Measurements from ENCODE around the gene XAB2.
A peak's percentile ranks its signal among the peaks of the same experiment; 100 is the strongest.

Gene XAB2

GRCh38 chr19:7611541-7612279 lies 17.6 kb downstream of the XAB2 start:
- DNase-seq (ENCODE audit: low spot score) = no peak

DNA sequence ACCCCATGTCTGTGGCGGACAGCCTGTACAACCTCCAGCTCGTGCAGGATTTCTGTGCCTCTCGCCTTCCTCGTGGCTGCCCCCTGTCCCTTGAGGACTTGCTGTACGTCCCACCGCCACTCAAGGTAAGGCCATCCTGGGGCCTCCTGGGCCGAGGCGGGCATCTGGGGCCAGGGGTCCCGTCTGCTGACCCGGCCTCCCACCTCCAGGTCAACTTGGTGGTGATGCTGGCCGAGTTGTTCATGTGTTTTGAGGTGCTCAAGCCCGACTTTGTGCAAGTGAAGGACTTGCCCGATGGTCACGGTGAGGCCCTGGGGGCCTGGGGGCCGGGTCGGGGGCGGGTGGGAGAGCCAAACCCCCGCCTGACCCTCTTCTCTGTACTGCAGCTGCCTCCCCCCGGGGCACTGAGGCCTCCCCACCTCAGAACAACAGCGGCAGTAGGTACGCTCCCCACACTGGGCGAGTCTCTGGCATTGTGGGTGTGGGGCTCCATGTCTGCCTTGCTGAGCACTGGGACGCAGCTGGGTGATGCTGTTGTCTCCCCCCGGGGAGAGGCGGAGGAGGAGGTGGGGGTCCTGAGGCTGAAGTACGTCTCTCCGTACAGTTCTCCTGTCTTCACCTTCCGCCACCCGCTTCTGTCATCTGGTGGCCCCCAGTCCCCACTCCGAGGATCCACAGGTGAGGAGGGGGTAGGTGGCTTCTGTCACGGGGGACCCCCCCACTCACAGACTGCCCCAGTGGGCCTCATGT lies 18.7 kb downstream of the XAB2 start:
- DNase-seq (ENCODE audit: low spot score) = no peak

DNA sequence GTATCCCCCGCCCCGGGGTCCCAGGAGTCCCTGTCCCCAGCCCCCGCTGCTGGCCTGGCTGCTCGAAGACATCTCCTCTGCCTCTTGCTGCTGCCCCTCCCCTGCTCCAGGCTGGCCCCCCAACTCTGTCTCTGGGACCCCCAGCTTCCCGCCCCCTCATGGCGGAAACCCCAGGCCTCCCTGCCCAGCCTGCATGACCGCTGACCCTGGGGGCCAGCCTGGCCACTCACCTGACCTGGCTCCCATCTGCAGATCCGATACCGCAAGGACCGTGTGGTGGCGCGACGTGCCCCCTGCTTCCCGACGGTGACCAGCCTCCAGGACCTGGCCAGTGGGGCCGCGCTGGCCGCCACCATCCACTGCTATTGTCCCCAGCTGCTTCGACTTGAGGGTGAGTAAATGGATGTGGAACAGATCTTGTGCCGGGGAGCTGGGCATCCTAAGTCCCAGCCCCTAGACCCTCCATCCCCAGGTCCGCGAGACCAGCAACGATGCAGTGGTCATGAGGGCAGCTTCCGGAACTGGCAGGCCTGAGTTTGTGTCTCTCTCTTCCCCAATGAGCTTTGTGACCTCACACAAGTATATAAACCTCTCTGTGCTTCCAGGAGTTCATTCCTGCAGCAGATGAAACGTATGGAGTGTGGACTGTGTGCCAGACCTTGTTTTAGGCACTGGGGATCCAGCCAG lies 21.3 kb downstream of the XAB2 start:
- no peak for DNase-seq (ENCODE audit: low spot score)

DNA sequence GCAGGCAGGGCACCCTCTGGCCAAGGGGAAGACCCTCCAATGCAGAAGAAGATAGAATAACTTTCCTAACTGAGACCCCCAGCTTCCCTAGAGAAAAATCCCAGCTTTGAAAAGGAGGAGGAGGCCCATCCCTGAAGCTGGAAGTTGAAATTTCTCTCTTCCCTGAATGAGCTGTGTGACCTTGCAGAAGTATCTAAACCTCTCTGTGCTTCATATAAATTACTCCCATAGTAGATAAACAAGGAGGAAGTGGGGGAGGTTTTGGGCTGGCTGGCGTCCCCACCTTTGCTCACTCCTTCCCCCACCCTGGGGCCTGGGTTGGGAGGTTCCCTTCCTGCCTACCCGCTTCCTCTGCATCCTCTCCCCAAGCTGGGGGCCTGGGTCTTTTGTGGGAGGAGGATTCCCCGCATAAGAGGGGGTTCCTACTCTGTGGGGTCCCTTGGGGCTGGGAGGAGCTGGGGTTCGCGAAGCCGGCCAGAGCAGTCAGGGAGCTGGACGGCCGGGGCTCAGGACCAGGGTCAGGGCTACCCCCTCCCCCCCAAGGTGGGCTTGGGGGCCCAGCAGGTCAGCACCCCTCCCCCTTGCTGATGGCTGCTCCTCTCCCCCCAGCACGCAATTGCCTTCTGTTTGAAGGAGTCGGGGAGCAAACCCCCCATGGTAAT lies 22.0 kb downstream of the XAB2 start:
- no peak for DNase-seq (ENCODE audit: low spot score)

DNA sequence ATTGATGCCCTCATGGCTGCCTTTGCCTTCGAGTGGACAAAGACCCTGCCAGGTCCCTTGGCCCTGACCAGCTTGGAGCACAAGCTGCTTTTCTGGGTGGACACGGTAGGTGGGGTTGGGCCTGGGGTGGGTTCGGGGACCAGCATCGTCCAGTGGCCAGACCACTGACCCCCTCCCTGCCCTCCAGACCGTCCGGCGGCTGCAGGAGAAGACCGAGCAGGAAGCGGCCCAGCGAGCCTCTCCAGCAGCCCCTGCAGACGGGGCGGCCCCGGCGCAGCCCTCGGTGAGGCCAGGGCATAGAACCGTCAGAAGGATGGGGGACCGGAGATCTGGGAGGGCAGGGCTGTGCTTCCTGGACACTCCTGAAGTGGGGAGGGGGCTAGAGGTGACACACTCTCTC lies 23.1 kb downstream of the XAB2 start:
- DNase-seq (ENCODE audit: low spot score) = no peak

GRCh38 chr19:7605490-7606222 lies 23.7 kb downstream of the XAB2 start:
- peak; percentile 49 for DNase-seq (ENCODE audit: low spot score)

GRCh38 chr19:7603919-7604318 lies 25.4 kb downstream of the XAB2 start:
- no peak for DNase-seq (ENCODE audit: low spot score)

DNA sequence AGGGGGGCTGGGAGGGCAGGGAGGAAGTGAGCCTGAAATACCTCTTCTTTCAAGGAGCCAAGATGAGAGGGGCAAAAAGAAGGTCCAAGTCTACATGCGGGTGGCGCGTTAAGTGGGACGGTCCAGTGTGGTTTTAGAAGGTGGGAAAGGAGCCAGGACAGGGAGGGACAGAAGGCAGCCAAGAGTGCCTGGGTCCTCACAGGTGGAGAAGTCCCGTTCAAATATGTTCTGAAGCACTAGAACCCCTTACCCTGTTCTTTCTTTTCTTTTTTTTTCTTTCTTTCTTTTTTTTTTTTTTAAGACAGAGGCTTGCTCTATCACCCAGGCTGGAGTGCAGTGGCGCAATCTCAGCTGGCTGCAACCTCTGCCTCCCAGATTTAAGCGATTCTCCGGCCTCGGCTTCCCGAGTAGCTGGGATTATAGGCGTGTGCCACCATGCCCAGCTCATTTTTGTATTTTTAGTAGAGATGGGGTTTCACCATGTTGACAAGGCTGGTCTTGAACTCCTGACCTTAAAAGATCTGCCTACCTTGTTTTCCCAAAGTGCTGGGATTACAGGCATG lies 26.3 kb downstream of the XAB2 start:
- no peak for DNase-seq (ENCODE audit: low spot score)

DNA sequence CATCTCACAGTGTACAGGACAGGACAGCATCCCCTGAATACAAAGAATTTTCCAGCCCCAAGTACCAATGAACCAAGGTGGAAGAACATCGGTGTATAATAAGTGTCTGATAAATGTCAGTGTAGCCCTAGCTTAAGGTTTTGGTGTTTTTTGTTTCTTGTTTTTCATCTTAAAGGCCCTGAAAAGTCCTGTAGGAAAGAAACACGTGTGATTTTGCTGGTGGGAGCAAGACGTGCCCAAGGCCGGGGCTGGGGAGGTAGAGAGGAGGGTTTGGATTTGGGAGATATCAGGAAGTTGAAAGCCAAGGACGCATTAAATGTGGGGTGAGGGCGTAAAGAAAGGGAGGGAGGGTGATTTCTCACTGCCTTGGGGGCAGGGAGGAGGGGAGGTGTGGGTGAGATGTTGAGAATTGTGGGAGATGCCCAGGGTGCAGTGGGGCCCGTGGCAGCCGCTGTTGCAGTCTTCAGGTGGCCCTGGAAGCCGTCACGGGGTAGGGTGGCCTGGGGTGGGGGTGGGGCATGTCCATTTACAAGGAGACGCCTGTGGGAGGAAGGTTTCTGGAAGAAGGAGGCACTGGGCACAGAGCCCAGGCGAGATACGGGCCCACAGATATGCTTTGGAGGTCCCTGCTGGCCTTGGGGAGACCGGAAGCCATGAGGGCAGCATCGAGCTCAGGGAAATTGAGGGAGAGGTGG lies 27.0 kb downstream of the XAB2 start:
- no peak for DNase-seq (ENCODE audit: low spot score)

DNA sequence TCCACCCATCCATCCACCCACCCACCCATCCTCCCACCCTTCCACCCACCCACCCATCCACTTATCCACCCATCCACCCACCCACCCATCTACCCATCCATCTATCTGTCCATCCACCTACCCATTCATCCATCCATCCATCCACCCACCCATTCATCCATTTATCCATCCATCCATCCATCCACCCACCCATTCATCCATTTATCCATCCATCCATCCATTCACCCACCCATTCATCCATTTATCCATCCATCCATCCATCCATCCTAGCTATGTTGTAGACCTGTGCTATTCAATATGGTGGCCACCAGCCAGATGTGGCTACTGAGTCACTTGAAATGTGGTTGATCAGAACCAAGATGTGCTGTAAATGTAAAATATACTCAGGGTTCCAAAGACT lies 28.6 kb downstream of the XAB2 start:
- no peak for DNase-seq (ENCODE audit: low spot score)

DNA sequence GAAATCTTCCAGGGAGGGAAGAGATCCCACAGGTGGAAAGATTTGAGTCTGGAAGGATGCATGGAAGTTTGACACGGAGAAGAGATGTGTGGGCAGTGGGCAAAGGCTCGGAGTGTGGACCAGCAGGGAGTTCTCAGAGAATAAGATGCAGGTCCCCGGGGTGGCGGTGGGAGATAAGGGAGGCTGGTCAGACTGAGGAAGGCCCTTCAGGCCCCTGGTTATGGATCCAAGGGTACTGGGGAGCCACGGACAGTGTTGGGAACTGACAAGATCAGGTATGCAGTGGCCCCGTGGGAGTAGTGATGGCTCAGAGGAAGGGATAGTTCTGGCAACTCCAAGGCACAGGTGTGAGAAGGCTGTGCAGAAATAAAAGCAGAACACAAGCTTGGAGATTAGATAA lies 31.2 kb downstream of the XAB2 start:
- DNase-seq (ENCODE audit: low spot score) = no peak

GRCh38 chr19:7597689-7598088 lies 31.7 kb downstream of the XAB2 start:
- DNase-seq (ENCODE audit: low spot score) = peak; percentile 7

DNA sequence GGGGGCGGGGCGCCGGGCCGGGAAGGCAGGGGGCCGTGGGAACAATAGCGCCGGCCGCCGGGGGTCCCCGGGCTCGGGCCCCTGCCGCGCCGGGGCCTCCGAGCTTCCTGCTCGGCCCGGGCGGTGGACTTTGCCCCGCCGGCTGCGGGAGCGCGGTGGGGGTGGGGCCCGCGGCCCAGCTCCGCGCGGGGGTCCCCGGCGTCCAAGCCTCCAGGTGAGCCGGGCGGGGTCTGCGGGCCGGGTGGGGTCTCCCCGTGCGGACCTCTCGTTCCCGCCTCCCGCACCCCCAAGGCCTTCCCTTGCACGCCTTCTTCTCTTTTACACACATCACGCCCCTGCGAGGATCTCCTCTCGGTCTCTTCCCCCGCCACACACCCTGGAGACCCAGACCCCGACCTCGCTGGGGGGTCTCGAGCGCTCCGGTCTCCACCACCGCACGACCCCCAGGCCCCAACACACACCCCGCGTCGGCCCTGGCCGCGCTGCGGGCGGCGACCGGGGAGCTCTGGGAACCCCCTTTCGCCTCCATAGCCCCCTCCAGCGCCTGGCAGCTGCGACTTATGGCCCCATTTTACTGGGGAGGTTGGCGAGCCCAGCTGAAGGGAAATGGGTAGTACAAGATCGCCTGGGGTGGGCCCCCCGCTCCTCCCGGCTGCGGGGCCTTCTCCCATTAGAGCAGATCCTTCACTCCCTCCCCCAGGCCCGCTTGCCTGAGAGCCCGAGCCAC lies 33.0 kb downstream of the XAB2 start:
- no peak for DNase-seq (ENCODE audit: low spot score)

GRCh38 chr19:7595466-7596133 lies 33.7 kb downstream of the XAB2 start, which contains the start of gene CAMSAP3:
Gene CAMSAP3 (plus strand): TSS chr19:7595863. CDS start chr19:7596003, 140 bp downstream.
- DNase-seq (ENCODE audit: low spot score) = peak; percentile 48

- DNase-seq (ENCODE audit: low spot score) = no peak
These were observed 39.1 kb downstream of the XAB2 start for GRCh38 chr19:7590256-7590655.

- DNase-seq (ENCODE audit: low spot score) = no peak
These were observed 39.5 kb downstream of the XAB2 start for GRCh38 chr19:7589822-7590221.

GRCh38 chr19:7582446-7582845 lies 46.9 kb downstream of the XAB2 start:
- no peak for DNase-seq (ENCODE audit: low spot score)

GRCh38 chr19:7579182-7579581 lies 50.2 kb downstream of the XAB2 start:
- no peak for DNase-seq (ENCODE audit: low spot score)

- no peak for DNase-seq (ENCODE audit: low spot score)
These were observed 51.2 kb downstream of the XAB2 start for GRCh38 chr19:7578127-7578526.
